Endothelial cell of umbilical vein (primary cell): ENCODE measurements around the gene SORCS1. TPM values are rescaled to one million over a fixed set of nuclear protein-coding genes. Genes with fewer than 3 reads are reported as not detected.

Source experiments
- BruUV-seq: library from RNA; stranded (reverse); fragments of 400-500 nt; replicated peaks from 2 replicates; lab custom pipeline; 2021; lab: Mats Ljungman, UMichigan
- CTCF ChIA-PET: fragments of 300-600, 350-600 bp; sonication (Branson Sonifier 250); formaldehyde crosslinking; loops from one replicate; lab custom pipeline; 2021; ENCODE audit warnings: antibody characterized with exemption, inconsistent platforms; lab: Charles Lee
- POLR2A ChIA-PET: fragments of 300-600, 350-600 bp; sonication (Branson Sonifier 250); formaldehyde crosslinking; loops from one replicate; lab custom pipeline; 2021; ENCODE audit warnings: antibody characterized with exemption, inconsistent platforms; lab: Charles Lee
- DNase-seq: peaks from one replicate; pipeline ENCODE4 v3.0.0-alpha.2; 2011; ENCODE audit warnings: low read depth, low spot score
- FAIRE-seq: peaks from 2 replicates; lab custom pipeline; 2011; peaks lifted over from hg19 to GRCh38; lab: Jason Lieb, UNC
- H2AFZ ChIP-seq: 2 replicates; pipeline ENCODE4 v1.6.0; 2012; ENCODE audit warnings: low read depth, low read length, control low read depth, inconsistent platforms
- H3K27ac ChIP-seq: 2 replicates; pipeline ENCODE4 v1.5.1; 2011; ENCODE audit warnings: low read depth, mild to moderate bottlenecking, control low read depth, low read length, moderate library complexity; ENCODE audit not compliant: insufficient read depth
- H3K27me3 ChIP-seq, 2 experiments: 2 replicates each; pipeline versions ENCODE4 v1.6.0 to v1.6.1; 2011; ENCODE audit warnings: low read length in 2 of 2, mixed read lengths in 1 of 2; ENCODE audit not compliant: control insufficient read depth in 2 of 2, insufficient read depth in 2 of 2
- H3K36me3 ChIP-seq, 2 experiments: 2 replicates in 1 of 2; 3 replicates in 1 of 2; pipeline ENCODE4 v1.5.1; 2011; ENCODE audit warnings: low read length in 2 of 2, mild to moderate bottlenecking in 1 of 2, moderate library complexity in 1 of 2; ENCODE audit not compliant: control insufficient read depth in 2 of 2, insufficient read depth in 2 of 2; ENCODE audit errors: extremely low read depth in 1 of 2
- H3K4me1 ChIP-seq: 3 replicates; pipeline ENCODE4 v1.5.1; 2011; ENCODE audit warnings: mild to moderate bottlenecking, low read length; ENCODE audit not compliant: control insufficient read depth, insufficient read depth; ENCODE audit errors: extremely low read depth
- H3K4me2 ChIP-seq: 2 replicates; pipeline ENCODE4 v1.6.1; 2011; ENCODE audit warnings: low read length, control low read depth, mixed read lengths; ENCODE audit not compliant: insufficient read depth
- H3K4me3 ChIP-seq, 3 experiments: fragments of 200-600 bp in 1 of 3; sonication (generic), shearing (Covaris generic) in 1 of 3; replicated peaks in 1 of 3; 2 replicates each; pipeline ENCODE4 v1.5.1; 2011 to 2016; ENCODE audit warnings: control low read depth in 3 of 3, low read length in 3 of 3, mild to moderate bottlenecking in 2 of 3, inconsistent platforms in 1 of 3, low read depth in 1 of 3, moderate library complexity in 1 of 3; ENCODE audit not compliant: insufficient read depth in 1 of 3
- H3K79me2 ChIP-seq: 2 replicates; pipeline ENCODE4 v1.6.0; 2012; ENCODE audit warnings: low read length, inconsistent platforms; ENCODE audit not compliant: control insufficient read depth, insufficient read depth
- H3K9ac ChIP-seq: replicated peaks from 2 replicates; pipeline ENCODE3; 2011; ENCODE audit warnings: low read length, control low read depth; ENCODE audit not compliant: insufficient read depth; ENCODE audit errors: extremely low read depth
- H3K9me1 ChIP-seq: replicated peaks from 3 replicates; pipeline ENCODE4 v1.6.0; 2011; ENCODE audit warnings: mild to moderate bottlenecking, low read length; ENCODE audit not compliant: control insufficient read depth, insufficient read depth; ENCODE audit errors: extremely low read depth
- H3K9me3 ChIP-seq: replicated peaks from 2 replicates; pipeline ENCODE4 v1.5.1; 2012; ENCODE audit warnings: low read length, inconsistent platforms; ENCODE audit not compliant: control insufficient read depth, insufficient read depth
- H4K20me1 ChIP-seq: replicated peaks from 2 replicates; pipeline ENCODE3; 2011; ENCODE audit warnings: mild to moderate bottlenecking, low read length; ENCODE audit not compliant: control insufficient read depth, insufficient read depth; ENCODE audit errors: extremely low read depth
- CTCF ChIP-seq, 2 donors: IDR thresholded peaks; 1 replicate in 1 of 2; 2 replicates in 1 of 2; pipeline ENCODE4 v1.5.1; 2011; ENCODE audit warnings: low read length in 2 of 2, mild to moderate bottlenecking in 2 of 2, moderate library complexity in 2 of 2, control low read depth in 1 of 2, inconsistent platforms in 1 of 2, low read depth in 1 of 2; ENCODE audit not compliant: insufficient read depth in 1 of 2; ENCODE audit errors: extremely low read depth in 1 of 2
- JUN ChIP-seq: IDR thresholded peaks from 2 replicates; pipeline ENCODE4 v1.6.1; 2011; ENCODE audit warnings: borderline replicate concordance, low read depth; ENCODE audit not compliant: insufficient read length, insufficient read depth
- MAX ChIP-seq: IDR thresholded peaks from 2 replicates; pipeline ENCODE4 v1.6.1; 2011; ENCODE audit not compliant: insufficient read depth, insufficient read length
- POLR2AphosphoS5 ChIP-seq: IDR thresholded peaks from 2 replicates; pipeline ENCODE4 v1.6.1; 2012; ENCODE audit warnings: low read depth, mild to moderate bottlenecking, control low read depth, low read length, moderate library complexity; ENCODE audit not compliant: insufficient read depth
- dilution Hi-C: fragments of 300-500 bp; cut with MboI; formaldehyde crosslinking; loops from one replicate; pipeline ENCODE4 v1.15.0; 2019; ENCODE audit warnings: low sequenced_read_pairs; ENCODE audit not compliant: extremely low pct_ligation_motif_present
- intact Hi-C: fragments of 100-400 bp; cut with micrococcal nuclease; formaldehyde crosslinking; loops from one replicate; pipeline ENCODE4 v1.10.0; 2022
- polyA plus RNA-seq, 4 experiments: library from polyadenylated mRNA; depleted of rRNA in 3 of 4; stranded (reverse) in 3 of 4; unstranded in 1 of 4; fragments of >200 nt; gene quantifications; 2 replicates each; pipeline versions ENCODE4 v1.2.1 to v1.2.3, GENCODE V29; 2011 to 2012; ENCODE audit warnings: missing spikeins in 1 of 4
- total RNA-seq: library from RNA; stranded (reverse); gene quantifications from 2 replicates; pipeline ENCODE4 v1.2.3, GENCODE V29; 2021

SORCS1 gene
- total and polyA plus RNA-seq, 2 donors (not counting 3 experiments of a cell fraction or from before 2014, with no cell fraction given) = not detected

GRCh38 chr10:106637873-106638272 is 526.6 kb downstream of the SORCS1 start:
- Histone ChIP-seq H3K27me3 (no peaks in the 10 kb centered on the region), H3K27ac (no peak overlapping the region), H3K4me2 (no peak overlapping the region), H4K20me1 (no peaks in the 10 kb centered on the region), H3K9me3 (peaks cover 5% of the 10 kb centered on the region), H3K9ac (no peak overlapping the region), H3K79me2 (no peaks in the 10 kb centered on the region), H3K4me3 (no peak overlapping the region), H3K36me3 (no peaks in the 10 kb centered on the region), H3K9me1 (no peaks in the 10 kb centered on the region), H2AFZ (no peak overlapping the region), H3K4me1 (no peaks in the 10 kb centered on the region)
- no TSS peak for BruUV-seq
- DNase-seq (no peak), FAIRE-seq (no peak)
- dilution Hi-C loops = no loop called here
- TF ChIP-seq POLR2AphosphoS5 (no peak), MAX (no peak), JUN (no peak), CTCF (IDR thresholded peaks at IDR 0.05; ENCODE audit: extremely low read depth in 1 of 2, insufficient read depth in 1 of 2, low read depth in 1 of 2, low read length in 2 of 2) (no peak)
- CTCF ChIA-PET = no interaction called here
- POLR2A ChIA-PET = no interaction called here
- intact Hi-C loops = no loop called here
